ENCODE results near the gene KIRREL1. TPM values are rescaled to one million over a fixed set of nuclear protein-coding genes. Genes with fewer than 3 reads are reported as not detected.

KIRREL1 gene
- total RNA-seq, 2 donors from 2014 or later = 22.8 to 26.5 TPM

DNA sequence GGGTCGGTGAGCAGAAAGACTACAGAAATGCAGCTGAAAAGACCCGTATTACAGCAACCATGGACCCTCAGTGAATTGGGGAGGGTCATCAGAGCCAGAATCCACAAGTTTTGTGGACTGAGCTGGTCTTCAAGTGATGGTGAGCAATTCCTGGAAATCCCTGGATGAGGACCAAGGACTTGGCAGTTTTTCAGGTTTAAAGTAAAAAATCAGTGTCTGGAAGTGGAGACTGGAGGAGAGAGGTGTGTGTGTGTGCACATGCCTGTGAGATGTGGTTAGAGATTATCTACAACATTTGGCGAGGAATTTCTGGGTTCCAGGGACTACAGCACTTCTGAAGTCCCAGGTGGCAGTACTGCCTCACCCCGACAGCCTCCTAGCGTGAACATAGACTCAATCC lies 56.4 kb downstream of the KIRREL1 start:
- no peak overlapping the region for H3K4me3 ChIP-seq (ENCODE audit: low read length)
- Mint-ChIP-seq H3K36me3 (ENCODE audit: low read depth) (no peaks in the 10 kb centered on the region), H3K9me3 (no peaks in the 10 kb centered on the region), H3K4me3 (no peak overlapping the region), H3K4me1 (peaks cover 34% of the 10 kb centered on the region), H3K27ac (no peak overlapping the region), H3K27me3 (ENCODE audit: insufficient read depth) (no peaks in the 10 kb centered on the region)
- H3K27me3 ChIP-seq (ENCODE audit: control insufficient read depth, insufficient read depth, low read length, poor library complexity, severe bottlenecking) = no peaks in the 10 kb centered on the region
- H3K27ac ChIP-seq (ENCODE audit: low read depth, low read length) = no peak overlapping the region
- WGBS, 2 experiments (ENCODE audit: insufficient coverage in 1 of 2, insufficient read length in 1 of 2) = 88 to 91% methylated on average over 2 to 5 of the region's 5 CpGs
- no peak for TF ChIP-seq CTCF (conservative IDR thresholded peaks at IDR 0.05)
- H3K36me3 ChIP-seq (ENCODE audit: control insufficient read depth, insufficient read depth, low read length) = peaks cover 3% of the 10 kb centered on the region
- no peak for DNase-seq
- no peaks in the 10 kb centered on the region for H3K9me3 ChIP-seq (ENCODE audit: control insufficient read depth, low read length)
- H3K9ac ChIP-seq (ENCODE audit: extremely low read depth, low read length, poor library complexity, severe bottlenecking) = no peak overlapping the region
- peaks cover 16% of the 10 kb centered on the region for H3K4me1 ChIP-seq (ENCODE audit: control insufficient read depth, insufficient read depth, low read length)

DNA sequence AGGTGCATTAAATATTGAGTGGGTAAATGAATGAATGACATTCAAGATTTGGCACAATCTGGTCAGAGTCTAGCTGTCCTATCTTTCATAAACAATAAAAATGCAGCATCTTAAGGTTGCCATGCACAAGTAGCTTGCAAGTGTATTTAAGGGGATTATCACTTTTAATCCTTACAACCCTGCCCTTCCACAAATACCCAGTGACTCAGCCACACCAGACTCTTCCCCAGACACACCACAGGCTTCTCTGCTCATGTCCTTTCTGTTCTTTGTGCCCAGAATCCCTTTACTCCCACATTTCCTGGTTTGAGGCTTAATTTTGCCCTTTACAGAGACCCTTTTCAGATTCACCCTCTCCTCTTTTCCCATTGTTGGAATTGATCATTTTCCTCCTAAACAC lies 59.8 kb downstream of the KIRREL1 start:
- peaks cover 3% of the 10 kb centered on the region for H3K36me3 ChIP-seq (ENCODE audit: control insufficient read depth, insufficient read depth, low read length)
- peaks cover 12% of the 10 kb centered on the region for H3K4me1 Mint-ChIP-seq
- no peak overlapping the region for H3K9ac ChIP-seq (ENCODE audit: extremely low read depth, low read length, poor library complexity, severe bottlenecking)
- H3K27me3 Mint-ChIP-seq (ENCODE audit: insufficient read depth) = no peaks in the 10 kb centered on the region
- no peaks in the 10 kb centered on the region for H3K9me3 ChIP-seq (ENCODE audit: control insufficient read depth, low read length)
- TF ChIP-seq CTCF (conservative IDR thresholded peaks at IDR 0.05) = no peak
- H3K4me1 ChIP-seq (ENCODE audit: control insufficient read depth, insufficient read depth, low read length) = peaks cover 3% of the 10 kb centered on the region
- H3K9me3 Mint-ChIP-seq = no peaks in the 10 kb centered on the region
- no peak overlapping the region for H3K4me3 Mint-ChIP-seq
- H3K36me3 Mint-ChIP-seq (ENCODE audit: low read depth) = no peaks in the 10 kb centered on the region
- H3K4me3 ChIP-seq (ENCODE audit: low read length) = no peak overlapping the region
- H3K27ac Mint-ChIP-seq = peak overlapping the region; percentile 85
- no peaks in the 10 kb centered on the region for H3K27me3 ChIP-seq (ENCODE audit: control insufficient read depth, insufficient read depth, low read length, poor library complexity, severe bottlenecking)
- H3K27ac ChIP-seq (ENCODE audit: low read depth, low read length) = no peak overlapping the region
- no peak for DNase-seq

- WGBS, 2 experiments (ENCODE audit: insufficient coverage in 1 of 2, insufficient read length in 1 of 2) = 79 to 94% methylated on average over 2 to 4 of the region's 4 CpGs
- TF ChIP-seq CTCF (conservative IDR thresholded peaks at IDR 0.05) = no peak
- Histone ChIP-seq H3K27ac (ENCODE audit: low read depth, low read length) (no peak overlapping the region), H3K4me3 (ENCODE audit: low read length) (no peak overlapping the region), H3K9me3 (ENCODE audit: control insufficient read depth, low read length) (no peaks in the 10 kb centered on the region), H3K4me1 (ENCODE audit: control insufficient read depth, insufficient read depth, low read length) (peaks cover 9% of the 10 kb centered on the region), H3K27me3 (ENCODE audit: control insufficient read depth, insufficient read depth, low read length, poor library complexity, severe bottlenecking) (no peaks in the 10 kb centered on the region), H3K36me3 (ENCODE audit: control insufficient read depth, insufficient read depth, low read length) (peaks cover 3% of the 10 kb centered on the region), H3K9ac (ENCODE audit: extremely low read depth, low read length, poor library complexity, severe bottlenecking) (no peak overlapping the region)
- Mint-ChIP-seq H3K27me3 (ENCODE audit: insufficient read depth) (no peaks in the 10 kb centered on the region), H3K4me3 (no peak overlapping the region), H3K36me3 (ENCODE audit: low read depth) (no peaks in the 10 kb centered on the region), H3K9me3 (no peaks in the 10 kb centered on the region), H3K27ac (no peak overlapping the region), H3K4me1 (peaks cover 19% of the 10 kb centered on the region)
- DNase-seq = no peak
Measured at GRCh38 chr1:158054721-158055120, 61.3 kb downstream of the KIRREL1 start.

Data from endodermal cell (in vitro differentiated cells).